HG03175 (cell line): ENCODE data around the gene AKT1.
"Not testable (repeated sequence)": the region's sequence is repeated elsewhere in the genome, so short reads cannot be mapped to it uniquely, and the experiment has no call there.

Experiments
- ATAC-seq: cut with Tn5 transposase; IDR thresholded peaks from one replicate; pipeline ENCODE4 v1.9.1; 2021; ENCODE audit warnings: mild to moderate bottlenecking, moderate library complexity; ENCODE audit not compliant: unreplicated experiment

The AKT1 gene

DNA sequence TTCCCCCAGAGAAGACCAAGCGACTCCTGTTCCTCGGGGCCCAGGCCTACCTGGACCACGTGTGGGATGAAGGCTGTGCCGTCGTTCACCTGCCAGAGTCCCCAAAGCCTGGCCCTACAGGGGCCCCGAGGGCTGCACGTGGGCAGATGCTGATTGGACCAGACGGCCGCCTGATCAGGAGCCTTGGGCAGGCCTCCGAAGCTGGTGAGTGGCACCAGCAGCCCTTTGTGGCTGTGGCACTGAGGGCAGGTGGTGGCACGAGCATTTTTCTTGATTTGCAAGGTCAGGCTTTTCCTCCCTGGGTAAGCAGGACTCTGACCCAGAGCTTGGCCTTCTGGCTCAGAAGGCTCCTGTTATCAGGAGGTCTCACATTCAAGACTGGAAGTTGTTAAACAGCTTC is 39.9 kb downstream of the AKT1 start:
- ATAC-seq = no peak

- no peak for ATAC-seq
Observed at GRCh38 chr14:104754213-104754851, 41.2 kb downstream of the AKT1 start.

DNA sequence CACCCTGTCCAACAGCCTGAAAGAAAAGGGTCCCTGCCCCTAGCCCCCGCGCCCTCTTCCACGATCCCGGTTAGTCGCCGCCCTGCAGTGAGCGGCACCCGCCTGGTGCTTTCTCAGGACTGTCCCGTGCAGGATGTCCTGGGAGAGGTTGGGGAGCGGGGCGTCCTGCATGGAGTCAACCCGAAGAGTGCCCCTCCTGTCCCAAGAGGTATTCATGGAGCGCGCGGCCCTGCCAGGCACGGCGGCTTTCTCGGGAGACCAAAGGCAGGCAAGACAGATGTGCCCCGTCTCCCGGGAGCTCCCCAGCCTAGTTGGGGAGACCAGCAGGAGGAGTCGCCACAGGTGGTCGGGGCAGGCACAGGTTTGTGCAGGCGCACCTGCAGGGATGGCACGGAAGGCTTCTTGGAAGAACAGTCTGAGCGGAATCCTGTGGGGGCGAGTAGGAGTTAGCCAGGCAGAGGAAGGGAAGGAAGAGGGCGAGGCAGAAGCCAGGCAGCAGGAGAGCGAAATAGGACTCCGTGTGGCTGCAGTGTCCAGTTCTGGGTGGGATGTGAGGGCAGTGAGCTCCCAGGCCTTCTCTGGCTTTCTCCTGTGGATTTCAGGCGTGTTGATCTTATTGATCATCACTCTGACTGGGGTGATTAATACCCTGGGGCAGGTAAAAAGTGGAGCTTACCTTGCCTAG is 41.9 kb downstream of the AKT1 start:
- no peak for ATAC-seq

DNA sequence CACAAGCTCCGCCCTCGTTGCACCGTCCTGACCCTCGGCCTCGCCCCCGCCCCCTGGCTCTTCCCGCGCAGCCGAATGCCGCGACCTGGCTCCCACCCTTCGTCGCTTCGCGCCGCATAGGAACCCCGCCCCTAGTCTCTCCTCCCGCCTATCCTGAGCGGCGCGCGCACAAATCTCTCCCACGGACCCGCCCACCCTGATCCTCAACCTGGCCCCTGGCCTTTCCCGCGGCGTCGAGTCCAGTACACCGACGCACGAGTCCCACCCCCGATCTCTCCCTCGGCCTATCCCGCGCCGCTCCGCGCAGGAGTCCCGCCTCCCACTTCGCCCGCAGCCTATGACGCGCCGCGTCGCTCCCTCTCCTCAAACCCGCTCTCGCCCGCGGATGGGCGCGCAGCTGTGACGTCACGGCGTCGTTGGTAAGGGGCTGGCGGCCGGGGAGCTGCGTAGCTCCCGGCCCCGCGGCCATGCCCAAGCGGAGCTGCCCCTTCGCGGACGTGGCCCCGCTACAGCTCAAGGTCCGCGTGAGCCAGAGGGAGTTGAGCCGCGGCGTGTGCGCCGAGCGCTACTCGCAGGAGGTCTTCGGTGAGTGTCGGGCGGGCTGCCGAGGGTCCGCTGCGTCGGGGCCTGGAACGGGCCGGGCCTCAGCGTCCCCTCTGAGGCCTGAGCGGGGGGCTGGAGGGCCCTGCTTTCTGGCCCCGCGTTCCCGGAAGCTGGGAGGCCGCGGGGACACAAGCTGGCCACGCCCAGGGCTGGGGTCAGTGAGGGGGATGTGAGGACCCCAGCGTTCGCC is 42.6 kb downstream of the AKT1 start, which contains the start of gene SIVA1:
Gene SIVA1 (plus strand): TSS at position 413 of the 793 bp plus-strand sequence. CDS start 55 bp downstream, at position 468.
- ATAC-seq = peak; percentile 88

GRCh38 chr14:104752423-104752734 is 43.2 kb downstream of the AKT1 start:
- peak; percentile 7 for ATAC-seq

DNA sequence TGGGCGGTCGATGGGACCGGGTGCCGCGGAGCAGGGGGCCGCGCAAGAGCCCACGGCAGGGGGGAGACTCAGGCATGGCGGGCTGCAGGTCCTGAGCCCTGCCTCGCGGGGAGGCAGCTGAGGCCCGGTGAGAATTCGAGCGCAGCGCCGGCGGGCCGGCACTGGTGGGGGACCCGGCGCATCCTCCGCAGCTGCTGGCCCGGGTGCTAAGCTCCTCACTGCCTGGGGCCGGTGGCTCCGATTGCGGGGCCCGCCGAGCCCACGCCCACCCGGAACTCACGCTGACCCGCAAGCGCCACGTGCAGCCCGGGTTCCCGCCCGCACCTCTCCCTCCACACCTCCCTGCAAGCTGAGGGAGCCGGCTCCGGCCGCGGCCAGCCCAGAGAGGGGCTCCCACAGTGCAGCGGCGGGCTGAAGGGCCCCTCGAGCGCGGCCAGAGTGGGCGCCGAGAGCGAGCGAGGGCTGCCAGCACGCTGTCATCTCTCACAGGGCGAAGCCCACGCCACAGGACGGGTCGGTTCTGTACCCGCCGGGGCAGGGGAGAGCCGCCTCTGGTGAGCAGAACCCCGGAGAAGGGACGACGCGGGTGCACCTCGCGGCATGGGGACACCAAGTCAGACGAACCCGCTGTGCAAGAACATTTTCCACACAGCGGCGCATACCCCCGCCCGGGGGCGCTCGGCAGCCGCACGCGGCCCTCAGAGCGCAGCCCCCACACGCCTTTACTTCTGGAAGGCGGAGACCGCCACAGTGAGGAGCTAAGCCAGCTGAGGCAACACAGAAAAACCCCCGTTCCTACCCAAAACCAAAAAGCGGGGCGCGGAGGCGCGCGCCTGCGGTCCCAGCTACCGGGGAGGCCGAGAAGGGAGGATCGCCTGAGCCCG is 43.8 kb downstream of the AKT1 start:
- no peak for ATAC-seq

GRCh38 chr14:104750753-104751057 is 44.8 kb downstream of the AKT1 start:
- not testable (repeated sequence) for ATAC-seq

DNA sequence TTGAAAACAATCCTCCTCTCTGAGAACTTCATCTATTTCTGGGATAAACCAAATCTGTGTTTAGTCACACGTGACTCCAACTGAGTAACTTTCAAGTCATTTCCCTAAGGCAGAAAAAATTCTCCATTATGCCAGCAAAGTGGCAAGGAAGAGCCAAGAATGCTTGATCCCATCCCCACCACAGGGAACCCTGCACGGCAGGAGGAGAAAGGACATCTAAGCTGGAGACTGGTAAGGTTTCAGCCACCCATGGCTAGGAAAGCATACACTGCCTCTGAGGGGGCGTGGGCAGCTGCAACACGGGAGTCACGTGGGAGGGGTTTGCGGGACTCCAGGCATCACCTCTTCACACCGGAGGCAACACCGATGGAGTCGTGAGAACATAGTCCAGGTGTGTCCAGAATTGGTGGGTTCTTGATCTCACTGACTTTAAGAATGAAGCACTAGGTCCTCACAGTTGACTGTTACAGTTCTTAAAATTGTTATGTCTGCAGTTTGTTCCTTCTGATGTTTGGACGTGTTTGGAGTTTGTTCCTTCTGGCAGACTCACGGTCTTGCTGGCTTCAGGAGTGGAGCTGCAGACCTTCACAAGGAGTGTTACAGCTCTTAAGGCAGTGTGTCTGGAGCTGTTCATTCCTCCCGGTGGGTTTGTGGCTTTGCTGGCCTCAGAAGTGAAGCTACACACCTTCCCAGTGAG is 45.3 kb downstream of the AKT1 start:
- no peak for ATAC-seq

GRCh38 chr14:104749111-104749649 is 46.4 kb downstream of the AKT1 start:
- ATAC-seq = no peak

DNA sequence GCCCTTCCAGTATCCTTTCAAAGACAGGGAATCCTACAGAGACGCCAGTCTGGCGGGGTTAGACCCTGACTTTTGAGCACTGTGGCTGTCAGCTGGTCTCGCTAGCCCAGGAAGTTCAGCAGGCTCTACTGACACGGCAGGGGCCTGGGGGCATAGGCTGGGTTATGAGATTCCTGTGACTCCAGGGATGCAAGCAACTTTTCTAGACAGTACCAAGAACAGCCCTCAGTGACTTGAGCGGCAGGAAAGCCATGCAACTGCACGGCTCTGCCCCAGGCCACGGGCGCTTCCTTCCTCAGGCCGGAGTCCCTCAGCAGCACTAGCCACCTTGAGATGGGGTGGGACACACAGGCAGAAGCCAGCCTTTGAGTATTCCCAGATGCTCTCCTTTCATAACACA is 47.7 kb downstream of the AKT1 start:
- no peak for ATAC-seq

DNA sequence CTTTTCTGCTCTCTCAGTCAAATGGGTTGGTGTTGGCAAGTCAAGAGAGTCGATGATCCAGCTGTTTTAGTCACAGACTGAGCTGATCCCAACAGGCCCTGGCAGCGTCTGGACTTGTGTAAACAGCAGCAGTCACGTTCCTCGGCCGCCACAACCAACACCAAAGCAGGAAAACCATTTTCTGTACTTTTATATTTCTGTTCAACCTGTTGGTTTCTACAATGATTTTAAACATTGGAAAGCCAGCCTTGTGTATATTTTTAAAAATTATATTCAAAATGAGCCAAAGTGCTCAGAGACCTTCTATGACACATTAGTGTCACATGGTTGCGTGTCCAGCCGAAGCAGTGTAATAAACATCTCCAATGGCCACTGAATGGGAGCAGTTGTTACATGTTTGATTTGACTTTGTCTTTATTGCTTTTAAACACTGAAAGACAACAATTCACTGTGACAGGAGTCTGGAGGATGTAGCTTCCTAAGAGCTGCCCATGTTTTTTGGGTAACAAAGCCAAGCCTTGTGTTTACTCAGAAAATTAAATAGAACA is 48.5 kb downstream of the AKT1 start:
- ATAC-seq = no peak

DNA sequence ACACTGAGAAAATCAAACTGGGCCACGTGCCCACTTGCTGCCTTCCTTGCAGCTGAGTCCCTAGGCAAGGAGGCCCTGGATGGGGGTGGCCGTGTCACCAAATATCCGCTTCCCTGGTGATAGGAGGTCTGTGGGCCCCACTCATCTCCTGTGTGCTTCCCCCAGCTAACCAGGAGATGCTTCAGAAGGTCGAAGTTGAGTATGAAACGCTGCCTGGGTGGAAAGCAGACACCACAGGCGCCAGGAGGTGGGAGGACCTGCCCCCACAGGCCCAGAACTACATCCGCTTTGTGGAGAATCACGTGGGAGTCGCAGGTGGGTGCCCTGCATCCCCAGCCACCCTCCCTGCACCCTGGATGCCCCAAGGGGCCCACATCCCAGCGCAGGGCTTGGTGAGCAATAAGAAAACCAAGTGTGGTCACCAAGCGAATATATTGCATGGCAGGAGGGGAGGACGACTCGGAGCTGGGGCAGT is 49.4 kb downstream of the AKT1 start:
- ATAC-seq = no peak

- ATAC-seq = no peak
Observed at GRCh38 chr14:104745431-104745830, 50.1 kb downstream of the AKT1 start.

DNA sequence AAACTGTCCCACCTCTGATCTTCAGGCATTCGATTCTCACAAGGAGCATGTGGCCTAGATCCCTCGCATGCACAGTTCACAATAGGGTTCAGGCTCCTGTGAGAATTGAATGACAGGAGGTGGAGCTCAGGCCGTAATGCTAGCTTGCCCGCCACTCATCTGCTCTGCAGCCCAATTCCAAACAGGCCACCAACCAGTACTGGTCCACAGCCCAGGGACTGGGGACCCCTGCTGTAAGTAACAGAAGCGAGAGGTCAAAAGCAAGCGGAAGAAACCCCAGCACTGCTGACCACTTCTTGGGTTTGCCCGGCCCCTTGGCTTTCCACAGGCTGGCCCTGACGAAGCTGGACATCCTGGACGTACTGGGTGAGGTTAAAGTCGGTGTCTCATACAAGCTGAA is 51.1 kb downstream of the AKT1 start:
- no peak for ATAC-seq

- no peak for ATAC-seq
Observed at GRCh38 chr14:104743461-104744380, 51.8 kb downstream of the AKT1 start.

DNA sequence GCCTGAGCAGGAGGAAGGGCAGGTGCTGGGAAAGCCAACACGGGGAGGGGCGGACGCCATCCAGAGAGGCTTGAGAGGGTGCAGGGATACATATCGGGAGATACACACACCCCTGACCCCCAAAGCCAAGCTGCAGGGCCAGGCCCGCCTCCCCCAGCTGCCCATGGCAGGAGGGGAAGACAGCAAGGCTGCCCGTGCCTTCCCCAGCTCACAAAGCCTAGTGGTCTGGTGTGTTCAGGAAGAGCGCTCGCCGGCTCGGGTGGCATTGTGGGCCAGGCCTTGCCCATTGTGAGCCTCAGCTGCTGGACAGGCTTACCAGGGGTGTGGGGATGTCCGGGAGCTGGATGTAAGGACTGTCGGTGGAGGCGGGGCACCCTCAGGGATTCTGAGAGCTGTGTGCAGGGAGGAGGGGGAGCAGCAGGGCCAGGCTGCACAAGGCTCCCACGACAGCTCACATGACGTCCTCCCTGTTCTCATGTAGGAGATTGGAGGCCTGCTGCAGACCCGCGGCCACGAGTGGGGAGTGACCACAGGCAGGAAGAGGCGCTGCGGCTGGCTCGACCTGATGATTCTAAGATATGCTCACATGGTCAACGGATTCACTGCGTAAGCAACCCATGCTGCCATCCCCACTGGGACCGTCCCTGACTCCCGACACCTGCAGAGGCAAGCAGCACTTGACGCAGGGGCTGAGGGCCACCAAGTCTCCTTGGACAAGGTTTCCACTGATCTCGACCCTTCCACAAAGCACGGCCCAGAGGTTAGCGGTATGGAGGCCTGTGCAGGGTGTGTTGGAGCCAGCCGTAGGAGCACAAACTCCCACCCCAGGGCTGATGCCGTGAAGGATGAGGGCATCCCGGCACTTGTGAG is 52.7 kb downstream of the AKT1 start:
- no peak for ATAC-seq

GRCh38 chr14:104741803-104742251 is 53.7 kb downstream of the AKT1 start:
- ATAC-seq = no peak
